Measurements from ENCODE around the gene DNAI2.

DNAI2 gene

DNA sequence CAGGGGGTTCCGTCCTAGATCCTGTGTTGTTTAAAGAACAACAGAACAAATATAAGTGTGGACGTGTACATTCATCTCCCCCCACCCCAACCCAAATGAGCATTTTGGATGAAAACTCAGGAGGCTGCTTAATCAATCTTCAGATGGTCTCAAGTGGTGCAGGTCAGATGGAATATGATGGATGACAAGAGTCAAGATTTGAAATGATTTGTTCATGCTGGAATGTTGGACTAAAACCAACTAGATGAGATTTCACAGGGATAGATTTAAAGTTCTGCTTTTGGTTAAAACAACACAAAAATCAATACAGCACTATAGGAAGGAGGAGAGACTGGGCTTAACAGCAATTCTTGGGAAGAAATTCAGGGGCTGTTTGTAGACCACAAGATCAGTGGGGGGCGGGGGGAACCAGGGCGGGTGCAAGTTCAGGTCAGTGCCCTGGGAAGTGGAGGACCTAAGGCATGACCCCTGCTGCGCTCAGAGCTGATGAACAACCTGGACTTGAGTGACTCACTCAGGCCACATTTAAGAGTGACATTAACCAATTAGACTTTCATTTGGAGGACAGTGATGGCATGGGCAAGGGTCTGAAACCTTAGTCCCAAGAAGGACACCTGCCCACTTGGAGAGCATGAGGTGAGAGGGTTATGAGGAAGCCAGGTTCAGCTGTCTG, 45.6 kb upstream of the DNAI2 start:
- H3K9me3 ChIP-seq, result no peaks in the 10 kb centered on the region
- no peaks in the 10 kb centered on the region for H3K4me1 ChIP-seq (ENCODE audit: control insufficient read depth in 1 of 2, insufficient read depth in 1 of 2, low read depth in 1 of 2, low read length in 1 of 2)
- H3K27me3 ChIP-seq, result no peaks in the 10 kb centered on the region
- no peak overlapping the region for H3K27ac ChIP-seq
- TF ChIP-seq, protein P1, sequence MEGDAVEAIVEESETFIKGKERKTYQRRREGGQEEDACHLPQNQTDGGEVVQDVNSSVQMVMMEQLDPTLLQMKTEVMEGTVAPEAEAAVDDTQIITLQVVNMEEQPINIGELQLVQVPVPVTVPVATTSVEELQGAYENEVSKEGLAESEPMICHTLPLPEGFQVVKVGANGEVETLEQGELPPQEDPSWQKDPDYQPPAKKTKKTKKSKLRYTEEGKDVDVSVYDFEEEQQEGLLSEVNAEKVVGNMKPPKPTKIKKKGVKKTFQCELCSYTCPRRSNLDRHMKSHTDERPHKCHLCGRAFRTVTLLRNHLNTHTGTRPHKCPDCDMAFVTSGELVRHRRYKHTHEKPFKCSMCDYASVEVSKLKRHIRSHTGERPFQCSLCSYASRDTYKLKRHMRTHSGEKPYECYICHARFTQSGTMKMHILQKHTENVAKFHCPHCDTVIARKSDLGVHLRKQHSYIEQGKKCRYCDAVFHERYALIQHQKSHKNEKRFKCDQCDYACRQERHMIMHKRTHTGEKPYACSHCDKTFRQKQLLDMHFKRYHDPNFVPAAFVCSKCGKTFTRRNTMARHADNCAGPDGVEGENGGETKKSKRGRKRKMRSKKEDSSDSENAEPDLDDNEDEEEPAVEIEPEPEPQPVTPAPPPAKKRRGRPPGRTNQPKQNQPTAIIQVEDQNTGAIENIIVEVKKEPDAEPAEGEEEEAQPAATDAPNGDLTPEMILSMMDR (IDR thresholded peaks at IDR 0.05), result no peak
- no peaks in the 10 kb centered on the region for H3K36me3 ChIP-seq
- no peak overlapping the region for H3K4me3 ChIP-seq (ENCODE audit: low read depth in 1 of 2, low read length in 1 of 2)

DNA sequence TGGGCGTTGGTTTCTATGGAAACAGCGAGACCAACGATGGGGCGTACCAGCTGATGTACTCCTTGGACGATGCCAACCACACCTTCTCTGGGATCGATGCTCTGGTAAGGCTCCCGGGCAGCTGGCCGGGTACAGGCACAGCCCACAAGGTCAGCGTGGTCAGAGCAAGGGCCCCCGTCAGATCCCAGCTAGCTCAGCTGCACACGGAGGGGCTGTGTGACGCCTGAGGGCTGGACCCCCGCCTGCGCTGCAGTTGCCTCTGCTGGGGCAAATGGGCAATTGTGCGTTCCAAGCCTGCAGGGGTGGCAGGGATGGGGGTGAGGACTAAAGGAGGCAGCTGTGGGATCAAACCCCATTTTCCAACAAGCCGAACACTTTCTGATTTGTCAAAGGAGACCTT, 43.1 kb upstream of the DNAI2 start:
- Histone ChIP-seq H3K36me3 (no peaks in the 10 kb centered on the region), H3K27ac (no peak overlapping the region), H3K4me3 (ENCODE audit: low read depth in 1 of 2, low read length in 1 of 2) (no peak overlapping the region), H3K9me3 (no peaks in the 10 kb centered on the region), H3K4me1 (ENCODE audit: control insufficient read depth in 1 of 2, insufficient read depth in 1 of 2, low read depth in 1 of 2, low read length in 1 of 2) (peaks cover 0 to 9% of the 10 kb centered on the region in 2 experiments), H3K27me3 (no peaks in the 10 kb centered on the region)
- TF ChIP-seq, protein P1 (IDR thresholded peaks at IDR 0.05), result no peak

DNA sequence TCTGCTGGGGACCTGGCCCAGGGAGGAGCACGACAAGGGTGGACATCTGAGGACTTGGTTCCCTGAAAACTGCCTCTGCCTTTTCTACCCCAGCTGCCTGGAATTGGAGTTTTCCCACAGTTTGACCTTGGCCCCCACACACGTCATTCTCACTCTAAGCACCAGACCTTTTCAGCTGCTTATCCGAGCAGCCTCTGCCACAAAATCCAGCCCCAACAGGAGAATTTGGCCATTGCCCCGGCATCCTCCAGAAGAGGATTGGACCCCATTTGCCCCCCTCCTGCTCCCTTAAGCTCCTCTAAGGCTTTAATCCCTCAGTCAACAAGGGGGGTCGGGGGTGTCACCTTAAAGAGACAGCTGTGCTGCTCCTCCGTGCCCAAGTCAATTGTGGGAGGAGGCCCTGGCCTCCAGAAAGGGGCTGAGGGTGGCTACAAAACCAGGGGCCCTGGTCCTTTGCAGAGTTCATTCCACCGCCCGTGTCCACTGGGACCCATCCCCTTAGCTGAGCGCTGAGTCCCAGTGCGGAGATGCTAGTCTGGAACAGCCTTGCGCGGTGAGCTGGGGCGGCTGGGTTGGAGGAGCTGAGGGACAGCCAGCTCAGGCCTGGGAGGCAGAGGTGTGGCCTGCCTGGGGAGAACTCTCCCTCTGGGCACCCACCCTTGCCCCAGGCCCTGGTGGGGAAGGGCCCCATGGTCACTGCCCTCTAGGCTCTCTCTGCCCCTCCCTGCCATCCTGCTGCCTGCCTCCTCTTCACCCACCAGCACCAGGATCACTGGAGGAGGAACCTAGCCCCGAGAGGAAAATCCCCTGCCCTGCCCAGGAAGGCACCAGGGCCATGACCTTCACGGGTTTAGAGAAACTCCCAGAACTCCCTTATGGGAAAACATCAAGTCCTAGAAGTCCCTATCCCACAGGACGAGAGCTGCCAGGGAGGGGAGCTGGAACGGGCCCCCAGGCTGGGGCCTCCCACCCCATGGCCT, 41.8 kb upstream of the DNAI2 start:
- no peaks in the 10 kb centered on the region for H3K36me3 ChIP-seq
- H3K4me1 ChIP-seq (ENCODE audit: control insufficient read depth in 1 of 2, insufficient read depth in 1 of 2, low read depth in 1 of 2, low read length in 1 of 2), result peaks cover 0 to 9% of the 10 kb centered on the region in 2 experiments
- H3K9me3 ChIP-seq, result no peaks in the 10 kb centered on the region
- H3K27me3 ChIP-seq, result no peaks in the 10 kb centered on the region
- H3K4me3 ChIP-seq (ENCODE audit: low read depth in 1 of 2, low read length in 1 of 2), result no peak overlapping the region
- TF ChIP-seq, protein P1 (IDR thresholded peaks at IDR 0.05), result no peak
- H3K27ac ChIP-seq, result no peak overlapping the region

DNA sequence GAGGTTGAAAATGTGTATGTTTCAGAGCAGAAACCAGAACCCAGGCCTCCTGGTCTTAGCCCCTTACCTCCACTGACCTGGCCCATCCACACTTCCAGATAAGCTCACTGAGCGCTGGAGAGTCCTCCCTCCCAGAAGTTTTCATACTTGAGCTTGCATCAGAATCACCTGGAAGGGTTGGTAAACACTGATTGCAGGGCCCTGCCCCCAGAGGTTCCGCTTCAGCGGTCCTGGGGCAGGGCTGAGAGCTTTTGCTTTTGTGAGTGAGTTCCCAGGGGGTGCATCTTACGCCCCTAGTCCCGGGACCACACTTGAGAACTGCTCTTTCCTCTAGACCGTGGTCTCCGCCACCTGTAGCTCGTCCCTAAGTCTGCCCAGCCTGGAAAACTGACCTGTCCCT, 40.1 kb upstream of the DNAI2 start:
- Histone ChIP-seq H3K27ac (no peak overlapping the region), H3K36me3 (no peaks in the 10 kb centered on the region), H3K4me1 (ENCODE audit: control insufficient read depth in 1 of 2, insufficient read depth in 1 of 2, low read depth in 1 of 2, low read length in 1 of 2) (peaks cover 0 to 9% of the 10 kb centered on the region in 2 experiments), H3K9me3 (no peaks in the 10 kb centered on the region), H3K27me3 (no peaks in the 10 kb centered on the region), H3K4me3 (ENCODE audit: low read depth in 1 of 2, low read length in 1 of 2) (no peak overlapping the region)
- TF ChIP-seq, protein P1 (IDR thresholded peaks at IDR 0.05), result no peak

DNA sequence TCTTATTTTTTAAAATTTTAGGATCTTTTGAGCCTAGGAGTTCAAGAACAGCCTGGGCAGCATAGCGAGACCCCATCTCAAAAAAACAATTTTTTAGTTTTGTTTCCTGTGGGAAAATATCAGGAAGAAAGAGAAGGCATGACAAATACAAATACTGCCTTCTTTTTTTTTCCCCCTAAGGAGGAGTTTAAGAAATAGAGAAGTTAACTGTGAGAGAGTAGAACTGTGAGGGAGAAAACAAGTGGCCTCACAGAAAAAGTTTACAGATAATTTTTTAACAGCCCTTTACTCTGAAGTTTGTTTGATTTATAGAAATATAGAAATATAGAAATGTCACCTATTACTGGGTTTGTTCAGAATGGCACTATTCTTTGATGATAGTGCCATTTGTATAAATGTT, 39.5 kb upstream of the DNAI2 start:
- Histone ChIP-seq H3K36me3 (no peaks in the 10 kb centered on the region), H3K4me3 (ENCODE audit: low read depth in 1 of 2, low read length in 1 of 2) (no peak overlapping the region), H3K27me3 (no peaks in the 10 kb centered on the region), H3K4me1 (ENCODE audit: control insufficient read depth in 1 of 2, insufficient read depth in 1 of 2, low read depth in 1 of 2, low read length in 1 of 2) (peaks cover 0 to 9% of the 10 kb centered on the region in 2 experiments), H3K27ac (peak overlapping the region; percentile 23), H3K9me3 (no peaks in the 10 kb centered on the region)
- TF ChIP-seq, protein P1 (IDR thresholded peaks at IDR 0.05), result no peak

All from neutrophil (primary cell).